ENCODE results near the gene DDX10.

- no peak for TF ChIP-seq CTCF (IDR thresholded peaks at IDR 0.05; ENCODE audit: low read depth, low read length, missing input control)
- no peak for TF ChIP-seq SP1 (IDR thresholded peaks at IDR 0.05)
- no peak for TF ChIP-seq EGR1 (IDR thresholded peaks at IDR 0.05; ENCODE audit: low read depth in 2 of 2)
- no peak for TF ChIP-seq RAD21 (IDR thresholded peaks at IDR 0.05)
- no peak for TF ChIP-seq RXRA (IDR thresholded peaks at IDR 0.05)
- no peak for TF ChIP-seq MAX (IDR thresholded peaks at IDR 0.05)
- TF ChIP-seq JUND (IDR thresholded peaks at IDR 0.05): no peak
- TF ChIP-seq TAF1 (conservative IDR thresholded peaks at IDR 0.05): no peak
- no peak for TF ChIP-seq ATF3 (IDR thresholded peaks at IDR 0.05)
- no peak for TF ChIP-seq GABPA (IDR thresholded peaks at IDR 0.05 in 1 of 2, conservative IDR thresholded peaks at IDR 0.05 in 1 of 2)
- TF ChIP-seq REST (IDR thresholded peaks at IDR 0.05): no peak
These were observed 296.2 kb downstream of the DDX10 start for GRCh38 chr11:108961095-108961494.
